Esophagus squamous epithelium (tissue), 4 donors: Measurements from ENCODE around the gene LGALS4.

Experiments used
- CTCF ChIP-seq, 6 experiments: fragments of 450-650 bp in 4 of 6; fragments of 200-600 bp in 2 of 6; sonication (generic) in 2 of 6; IDR thresholded peaks; one replicate each; pipeline ENCODE4 v1.5.1; 2016 to 2019; ENCODE audit warnings: antibody characterized with exemption in 6 of 6, mild to moderate bottlenecking in 4 of 6, moderate library complexity in 4 of 6
- POLR2A ChIP-seq, 4 donors: fragments of 450-650 bp; IDR thresholded peaks; one replicate each; pipeline ENCODE4 v1.6.1; 2017; ENCODE audit warnings: antibody characterized with exemption in 4 of 4, mild to moderate bottlenecking in 4 of 4, moderate library complexity in 3 of 4

- TF ChIP-seq CTCF (IDR thresholded peaks at IDR 0.05) = no peak
- TF ChIP-seq POLR2A (IDR thresholded peaks at IDR 0.05) = no peak
Observed at GRCh38 chr19:38763795-38764220, 48.9 kb downstream of the LGALS4 start.
